NCI-H1694 treated with DMSO at 0.1 percent for 48 hours (cell line): ENCODE results near the gene INPP5K.
A peak's percentile ranks its signal among the peaks of the same experiment; 100 is the strongest.
"Not testable (repeated sequence)": the region's sequence is repeated elsewhere in the genome, so short reads cannot be mapped to it uniquely, and the experiment has no call there.

Experiments
- DNase-seq: peaks from one replicate; lab custom pipeline; 2025; lab: John Stamatoyannopoulos, UW

Gene INPP5K

DNA sequence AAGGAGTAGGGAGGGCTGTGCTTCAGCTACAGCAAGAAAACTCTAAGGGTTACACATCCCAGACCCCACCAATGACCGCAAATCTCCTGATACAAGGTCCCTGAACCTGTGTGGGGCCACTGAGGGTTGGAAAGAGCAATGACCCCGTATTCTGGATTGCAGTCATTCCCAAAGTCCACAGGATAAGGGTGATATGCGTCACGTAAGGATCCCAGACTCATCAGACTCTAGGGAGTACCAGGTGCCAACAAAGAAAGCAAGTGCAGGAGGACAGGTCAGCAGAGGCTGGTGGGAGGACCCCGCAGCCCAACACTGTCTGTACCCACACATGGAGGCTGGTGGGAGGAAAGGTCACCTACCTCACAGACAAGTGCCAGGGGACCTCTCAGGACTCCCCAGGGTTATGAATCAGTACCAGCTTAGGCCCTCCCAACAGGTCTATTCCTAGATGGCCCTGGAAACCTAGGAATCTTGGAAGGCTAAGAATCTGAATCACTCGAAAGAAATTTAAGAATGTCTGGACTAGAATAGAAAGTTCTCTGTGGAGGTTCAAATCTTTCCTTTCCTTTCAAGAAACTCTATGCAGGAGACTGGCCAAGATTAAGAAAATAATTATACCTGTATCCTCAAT, 30.0 kb upstream of the INPP5K start:
- DNase-seq: no peak

DNA sequence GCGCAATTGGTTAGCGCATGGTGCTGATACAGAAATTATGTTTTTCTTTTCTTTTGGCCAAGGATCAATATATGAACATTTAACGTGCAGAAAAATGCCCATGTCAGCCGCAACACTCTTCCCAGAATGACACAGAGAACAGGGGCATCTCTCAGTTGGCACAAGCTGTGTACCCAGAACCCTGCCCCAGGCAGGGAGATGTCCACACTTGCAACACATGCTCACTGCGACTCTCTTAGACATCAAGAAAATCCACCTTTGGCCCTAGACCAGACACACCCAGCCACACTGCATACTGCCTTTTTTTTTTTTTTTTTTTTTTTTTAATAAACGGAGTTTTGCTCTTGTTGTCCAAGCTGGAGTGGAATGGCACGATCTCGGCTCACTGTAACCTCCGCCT, 29.2 kb upstream of the INPP5K start:
- no peak for DNase-seq

DNA sequence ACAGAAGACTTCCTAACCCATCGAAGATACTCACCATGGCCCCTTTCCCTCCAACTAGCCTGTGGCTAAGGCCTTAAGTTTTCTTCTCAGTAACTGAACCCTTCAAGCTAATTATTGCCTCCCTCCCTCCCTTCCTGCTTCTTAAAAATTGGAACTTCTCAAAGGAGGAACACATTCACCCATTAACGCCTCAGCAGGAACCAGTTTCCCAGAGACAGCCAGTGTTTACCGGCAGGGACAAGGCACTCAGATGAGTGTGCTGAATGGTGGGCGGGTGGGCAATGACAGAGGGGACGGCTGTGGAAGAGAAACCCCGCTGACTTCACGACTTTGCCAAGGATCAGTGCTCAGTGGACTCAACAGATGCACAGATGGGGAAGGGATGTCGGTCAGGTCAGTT, 25.9 kb upstream of the INPP5K start:
- DNase-seq: no peak

- no peak for DNase-seq
These were observed 25.0 kb upstream of the INPP5K start for GRCh38 chr17:1541367-1541904.

GRCh38 chr17:1539811-1540210, 23.4 kb upstream of the INPP5K start:
- no peak for DNase-seq

DNA sequence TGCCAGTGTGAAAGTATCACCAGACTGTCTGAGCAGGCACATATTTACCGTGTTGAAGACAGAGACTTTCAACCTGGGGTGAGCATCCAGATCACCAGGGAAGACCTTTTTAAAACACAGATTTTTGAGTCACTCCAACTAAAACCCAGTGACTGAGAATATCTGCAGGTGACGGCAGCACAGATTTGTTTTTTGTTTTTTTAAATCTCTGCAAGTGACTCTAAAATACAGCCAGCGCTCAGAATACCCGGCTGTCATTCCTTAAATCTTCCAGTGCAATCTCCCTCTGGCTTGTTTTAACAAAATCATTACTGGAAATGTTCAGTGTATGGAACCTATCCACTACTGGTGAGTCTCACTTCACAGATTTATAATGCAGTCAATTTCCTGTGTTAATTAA, 19.3 kb upstream of the INPP5K start:
- no peak for DNase-seq

DNA sequence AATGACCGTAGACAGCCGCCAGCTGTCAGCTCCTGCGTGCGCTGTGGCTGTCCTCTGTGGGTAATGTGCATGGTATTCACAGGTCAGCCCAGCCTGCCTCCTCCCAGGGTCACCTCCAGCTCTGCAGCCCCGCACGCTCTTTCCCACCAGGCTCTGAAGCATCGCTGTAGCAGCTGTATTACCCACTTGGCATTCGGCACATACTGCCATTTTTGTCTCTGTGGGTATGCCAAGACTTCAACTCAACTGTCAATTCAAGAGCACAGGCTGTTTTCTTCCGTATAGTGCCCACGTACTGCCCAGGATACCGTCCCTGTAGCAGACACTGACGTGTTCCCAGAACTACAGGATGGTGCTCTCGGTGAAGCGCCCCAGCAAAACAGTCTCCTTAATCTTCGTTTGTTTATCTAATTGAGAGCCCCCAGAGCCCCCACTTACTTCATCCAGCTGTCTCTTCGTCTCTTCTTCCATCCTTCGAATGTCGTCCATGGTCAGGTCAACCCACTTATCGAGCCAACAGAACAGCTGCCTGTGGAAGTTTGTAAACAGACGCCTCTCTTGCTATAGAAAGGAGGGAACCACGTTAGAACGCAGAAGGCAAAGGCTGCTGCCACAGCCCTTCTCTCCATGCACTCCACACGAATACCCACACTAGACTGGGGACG, 17.4 kb upstream of the INPP5K start:
- DNase-seq: no peak

DNA sequence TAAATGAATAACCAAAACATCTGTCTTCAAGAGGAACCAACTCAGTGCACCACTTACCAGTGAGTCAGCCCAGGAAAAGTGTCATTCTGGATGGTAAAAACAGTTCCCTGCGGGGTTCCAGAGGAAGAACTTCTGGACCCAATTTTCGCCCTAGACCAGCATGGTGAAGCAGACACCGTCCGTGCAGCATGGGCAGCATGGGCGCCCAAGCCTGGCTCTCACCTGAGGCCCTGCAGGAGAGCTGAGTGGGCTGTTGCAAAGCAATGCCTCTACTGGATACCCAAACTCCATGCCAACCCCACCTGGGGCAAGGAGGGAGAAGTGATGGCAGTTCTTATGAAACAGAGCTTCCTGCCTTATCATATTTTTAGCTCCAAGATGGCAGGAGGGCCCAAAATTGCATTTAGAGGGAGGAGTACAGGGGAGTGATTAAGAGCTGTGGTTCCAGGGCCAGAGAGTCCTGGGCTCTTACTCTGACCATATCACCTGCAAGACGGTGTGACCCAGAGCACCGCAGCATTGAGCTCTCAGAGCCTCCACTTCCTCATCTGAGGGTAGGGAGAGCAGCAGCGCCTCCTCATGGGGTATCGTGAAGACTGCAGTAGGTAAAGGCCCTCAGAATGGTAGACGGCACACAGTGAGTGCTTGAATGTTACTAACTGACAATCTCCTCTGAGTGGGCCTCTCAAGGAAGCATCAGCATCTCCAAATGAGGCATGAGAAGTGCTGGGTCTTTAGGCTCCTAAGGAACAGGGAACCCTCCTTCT, 16.6 kb upstream of the INPP5K start:
- DNase-seq: peak; percentile 15

- DNase-seq: no peak
These were observed 13.5 kb upstream of the INPP5K start for GRCh38 chr17:1529863-1530262.

- DNase-seq: not testable (repeated sequence)
These were observed 10.5 kb upstream of the INPP5K start for GRCh38 chr17:1526876-1527275.

GRCh38 chr17:1522626-1523025, 6.2 kb upstream of the INPP5K start:
- DNase-seq: no peak

GRCh38 chr17:1521086-1521640, 4.8 kb upstream of the INPP5K start:
- no peak for DNase-seq

- no peak for DNase-seq
These were observed 3.3 kb upstream of the INPP5K start for GRCh38 chr17:1519678-1520077.

DNA sequence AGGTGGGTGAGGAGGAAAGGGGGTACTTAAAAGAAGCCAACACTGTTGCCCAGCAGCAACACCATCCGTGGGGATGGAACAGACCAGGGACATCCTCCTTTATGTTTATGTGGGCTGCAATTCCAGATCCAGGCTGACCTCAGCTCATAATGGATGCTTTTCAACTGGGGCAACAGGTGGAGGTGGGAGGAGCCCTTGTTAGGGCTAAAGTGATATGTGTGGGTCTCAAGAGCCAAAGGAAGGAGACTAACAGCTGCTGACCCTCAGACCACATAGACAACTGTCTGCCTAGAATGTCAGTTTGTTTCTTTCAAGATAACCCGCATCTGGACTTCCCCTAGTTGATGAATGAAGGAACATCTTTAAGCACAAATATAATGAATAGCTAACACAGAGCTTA, 2.0 kb upstream of the INPP5K start:
- no peak for DNase-seq

GRCh38 chr17:1515640-1516387, 598 bp downstream of the INPP5K start:
- peak; percentile 28 for DNase-seq

DNA sequence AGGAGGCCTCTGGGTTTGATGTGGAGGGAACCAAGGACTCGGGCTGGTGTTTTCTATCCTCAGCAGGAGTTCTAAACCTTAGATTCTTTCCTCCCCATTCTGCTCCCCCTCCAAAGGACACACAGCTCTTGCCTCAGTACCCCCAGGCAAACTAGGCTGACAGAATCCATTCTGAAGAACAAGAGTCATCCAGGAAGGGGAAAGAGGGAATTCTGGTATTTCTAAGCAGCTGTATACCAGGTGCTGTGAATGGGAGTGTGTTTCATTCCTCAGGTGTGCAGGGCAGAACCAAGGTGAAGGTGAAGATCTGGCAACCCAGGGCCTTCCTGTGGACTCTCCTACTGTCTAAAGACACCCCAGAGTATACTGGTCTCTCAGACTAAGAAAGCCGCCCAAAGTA, 4.1 kb downstream of the INPP5K start:
- no peak for DNase-seq

- no peak for DNase-seq
These were observed 4.6 kb downstream of the INPP5K start for GRCh38 chr17:1511756-1512321.

- no peak for DNase-seq
These were observed 5.1 kb downstream of the INPP5K start for GRCh38 chr17:1511290-1511689.

GRCh38 chr17:1509290-1509881, 7.0 kb downstream of the INPP5K start:
- no peak for DNase-seq

- not testable (repeated sequence) for DNase-seq
These were observed 7.7 kb downstream of the INPP5K start for GRCh38 chr17:1508709-1509108.

GRCh38 chr17:1506649-1507267, 9.7 kb downstream of the INPP5K start:
- DNase-seq: no peak
